GM23338 (cell line): Measurements from ENCODE around the gene CDH8. TPM values are rescaled to one million over a fixed set of nuclear protein-coding genes. Genes with fewer than 3 reads are reported as not detected.

Experiments
- ATAC-seq: fragments of 200-7000 bp; cut with Tn5 transposase; 3 replicates; pipeline ENCODE4 v1.9.1; 2020
- DNase-seq: peaks from one replicate; pipeline ENCODE4 v3.0.0-alpha.2; 2015; ENCODE audit warnings: low spot score
- H2AFZ ChIP-seq: fragments of 200-600 bp; sonication (generic); 2 replicates; pipeline ENCODE4 v1.8.0; 2016; ENCODE audit warnings: antibody characterized with exemption, mild to moderate bottlenecking, moderate library complexity
- H3F3A ChIP-seq: fragments of 200-600 bp; sonication (generic); replicated peaks from 2 replicates; pipeline ENCODE4 v1.8.0; 2017; ENCODE audit warnings: antibody characterized with exemption, mixed run types, low read depth
- H3K27ac ChIP-seq: fragments of 200-600 bp; sonication (generic); 2 replicates; pipeline ENCODE4 v1.6.1; 2016; ENCODE audit warnings: low read depth
- H3K27me3 ChIP-seq: fragments of 200-600 bp; sonication (generic); 2 replicates; pipeline ENCODE4 v1.8.0; 2016; ENCODE audit warnings: mild to moderate bottlenecking, mixed run types, moderate library complexity; ENCODE audit not compliant: insufficient read depth
- H3K36me3 ChIP-seq: fragments of 200-600 bp; sonication (generic); 2 replicates; pipeline ENCODE4 v1.8.0; 2016; ENCODE audit warnings: mild to moderate bottlenecking; ENCODE audit not compliant: insufficient read depth
- H3K4me1 ChIP-seq: fragments of 200-600 bp; sonication (generic); 2 replicates; pipeline ENCODE4 v1.8.0; 2016; ENCODE audit warnings: mild to moderate bottlenecking, moderate library complexity; ENCODE audit not compliant: insufficient read depth
- H3K4me2 ChIP-seq: fragments of 200-600 bp; sonication (generic); 2 replicates; pipeline ENCODE4 v1.7.1; 2017; ENCODE audit warnings: mixed run types
- H3K4me3 ChIP-seq: fragments of 200-600 bp; sonication (generic); 2 replicates; pipeline ENCODE4 v1.6.1; 2016; ENCODE audit warnings: mixed run types
- H3K79me2 ChIP-seq: fragments of 200-600 bp; sonication (generic); replicated peaks from 2 replicates; pipeline ENCODE4 v1.8.0; 2017; ENCODE audit warnings: mild to moderate bottlenecking; ENCODE audit not compliant: insufficient read depth
- H3K9me2 ChIP-seq: fragments of 200-600 bp; sonication (generic); 2 replicates; pipeline ENCODE4 v1.8.0; 2017; ENCODE audit not compliant: insufficient read depth
- H4K20me1 ChIP-seq: fragments of 200-600 bp; sonication (generic); replicated peaks from 2 replicates; pipeline ENCODE4 v1.8.0; 2017; ENCODE audit warnings: mild to moderate bottlenecking; ENCODE audit not compliant: insufficient read depth
- H3K27ac Mint-ChIP-seq: 2 replicates; pipeline ENCODE4 v1.8.0; 2020; ENCODE audit warnings: inconsistent platforms, mild to moderate bottlenecking, moderate library complexity, mixed read lengths
- H3K27me3 Mint-ChIP-seq: 3 replicates; pipeline ENCODE4 v1.8.0; 2022; ENCODE audit warnings: low read depth, mild to moderate bottlenecking, moderate library complexity, mixed read lengths, inconsistent platforms; ENCODE audit not compliant: insufficient read depth, poor library complexity
- H3K36me3 Mint-ChIP-seq: 3 replicates; pipeline ENCODE4 v1.8.0; 2021; ENCODE audit warnings: low read depth, mild to moderate bottlenecking, inconsistent platforms, moderate library complexity, mixed read lengths
- H3K4me1 Mint-ChIP-seq: 3 replicates; pipeline ENCODE4 v1.8.0; 2020; ENCODE audit warnings: mild to moderate bottlenecking, inconsistent platforms, mixed read lengths
- H3K4me3 Mint-ChIP-seq: 3 replicates; pipeline ENCODE4 v1.8.0; 2021; ENCODE audit warnings: moderate library complexity, mild to moderate bottlenecking, inconsistent platforms, mixed read lengths
- H3K9me3 Mint-ChIP-seq: 3 replicates; pipeline ENCODE4 v1.8.0; 2020; ENCODE audit warnings: moderate library complexity, mild to moderate bottlenecking, inconsistent platforms, mixed read lengths
- JUNB ChIP-seq: IDR thresholded peaks from one replicate; pipeline ENCODE4 v1.6.1; 2016; ENCODE audit warnings: antibody characterized with exemption; ENCODE audit not compliant: unreplicated experiment
- NANOG ChIP-seq: IDR thresholded peaks from 2 replicates; pipeline ENCODE4 v1.6.1; 2016; ENCODE audit warnings: antibody characterized with exemption, borderline replicate concordance
- POLR2AphosphoS5 ChIP-seq: IDR thresholded peaks from 2 replicates; pipeline ENCODE4 v1.6.1; 2016; ENCODE audit warnings: antibody characterized with exemption, low read depth
- ZNF114 ChIP-seq: fragments of 250-450 bp; sonication (Bioruptor Pico); IDR thresholded peaks from 2 replicates; pipeline ENCODE4 v1.5.0; 2020; ENCODE audit warnings: mild to moderate bottlenecking, moderate library complexity
- ZNF331 ChIP-seq: fragments of 250-450 bp; sonication (Bioruptor Pico); IDR thresholded peaks from 2 replicates; pipeline ENCODE4 v1.5.0; 2020; ENCODE audit warnings: low read depth, mild to moderate bottlenecking, moderate library complexity
- polyA plus RNA-seq: library from polyadenylated mRNA; unstranded; fragments of >200 nt; fragmentation: Nextera tagmentation; extraction: Ambion mirVana; gene quantifications from 2 replicates; pipeline ENCODE4 v1.2.1, GENCODE V29; 2016
- total RNA-seq: library from RNA; depleted of rRNA; stranded (reverse); fragments of >200 nt; shearing (Covaris generic); gene quantifications from 2 replicates; pipeline ENCODE4 v1.2.3, GENCODE V29; 2014
- TF ChIP-seq, protein P1 (sequence below): fragments of 250-450 bp; sonication (Bioruptor Pico); IDR thresholded peaks from 2 replicates; pipeline ENCODE4 v1.5.0; 2020; ENCODE audit warnings: mild to moderate bottlenecking, moderate library complexity
- TF ChIP-seq, protein P2 (sequence below), 2 experiments: fragments of 200-600 bp in 1 of 2; sonication (generic) in 1 of 2; conservative IDR thresholded peaks; 2 replicates each; pipeline versions ENCODE4 v1.5.1 to v1.6.1; 2016 to 2017; ENCODE audit warnings: antibody characterized with exemption in 2 of 2, low read depth in 2 of 2, mild to moderate bottlenecking in 2 of 2, moderate library complexity in 1 of 2

The CDH8 gene
- total and polyA plus RNA-seq, 2 experiments from 2014 or later: 10.2 to 11.7 TPM

DNA sequence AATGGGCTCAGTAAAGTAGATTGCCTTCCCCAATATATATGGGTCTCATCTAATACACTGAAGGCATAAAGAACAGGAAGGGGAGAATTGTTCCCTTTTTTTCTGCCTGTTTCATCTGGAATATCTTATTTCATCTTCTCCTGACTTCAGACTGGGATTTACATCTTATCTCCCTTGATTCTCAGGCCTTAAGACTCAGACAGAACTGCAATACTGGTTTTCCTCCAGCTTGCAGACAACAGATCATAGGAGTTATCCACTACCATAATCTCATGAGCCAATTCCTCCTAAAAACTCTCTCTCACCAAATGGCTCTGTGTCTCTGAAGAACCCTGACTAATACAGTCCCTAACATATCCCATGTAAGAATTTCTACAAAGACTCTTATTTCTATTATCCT, 390.7 kb downstream of the CDH8 start (continued):
- TF ChIP-seq, protein P1, sequence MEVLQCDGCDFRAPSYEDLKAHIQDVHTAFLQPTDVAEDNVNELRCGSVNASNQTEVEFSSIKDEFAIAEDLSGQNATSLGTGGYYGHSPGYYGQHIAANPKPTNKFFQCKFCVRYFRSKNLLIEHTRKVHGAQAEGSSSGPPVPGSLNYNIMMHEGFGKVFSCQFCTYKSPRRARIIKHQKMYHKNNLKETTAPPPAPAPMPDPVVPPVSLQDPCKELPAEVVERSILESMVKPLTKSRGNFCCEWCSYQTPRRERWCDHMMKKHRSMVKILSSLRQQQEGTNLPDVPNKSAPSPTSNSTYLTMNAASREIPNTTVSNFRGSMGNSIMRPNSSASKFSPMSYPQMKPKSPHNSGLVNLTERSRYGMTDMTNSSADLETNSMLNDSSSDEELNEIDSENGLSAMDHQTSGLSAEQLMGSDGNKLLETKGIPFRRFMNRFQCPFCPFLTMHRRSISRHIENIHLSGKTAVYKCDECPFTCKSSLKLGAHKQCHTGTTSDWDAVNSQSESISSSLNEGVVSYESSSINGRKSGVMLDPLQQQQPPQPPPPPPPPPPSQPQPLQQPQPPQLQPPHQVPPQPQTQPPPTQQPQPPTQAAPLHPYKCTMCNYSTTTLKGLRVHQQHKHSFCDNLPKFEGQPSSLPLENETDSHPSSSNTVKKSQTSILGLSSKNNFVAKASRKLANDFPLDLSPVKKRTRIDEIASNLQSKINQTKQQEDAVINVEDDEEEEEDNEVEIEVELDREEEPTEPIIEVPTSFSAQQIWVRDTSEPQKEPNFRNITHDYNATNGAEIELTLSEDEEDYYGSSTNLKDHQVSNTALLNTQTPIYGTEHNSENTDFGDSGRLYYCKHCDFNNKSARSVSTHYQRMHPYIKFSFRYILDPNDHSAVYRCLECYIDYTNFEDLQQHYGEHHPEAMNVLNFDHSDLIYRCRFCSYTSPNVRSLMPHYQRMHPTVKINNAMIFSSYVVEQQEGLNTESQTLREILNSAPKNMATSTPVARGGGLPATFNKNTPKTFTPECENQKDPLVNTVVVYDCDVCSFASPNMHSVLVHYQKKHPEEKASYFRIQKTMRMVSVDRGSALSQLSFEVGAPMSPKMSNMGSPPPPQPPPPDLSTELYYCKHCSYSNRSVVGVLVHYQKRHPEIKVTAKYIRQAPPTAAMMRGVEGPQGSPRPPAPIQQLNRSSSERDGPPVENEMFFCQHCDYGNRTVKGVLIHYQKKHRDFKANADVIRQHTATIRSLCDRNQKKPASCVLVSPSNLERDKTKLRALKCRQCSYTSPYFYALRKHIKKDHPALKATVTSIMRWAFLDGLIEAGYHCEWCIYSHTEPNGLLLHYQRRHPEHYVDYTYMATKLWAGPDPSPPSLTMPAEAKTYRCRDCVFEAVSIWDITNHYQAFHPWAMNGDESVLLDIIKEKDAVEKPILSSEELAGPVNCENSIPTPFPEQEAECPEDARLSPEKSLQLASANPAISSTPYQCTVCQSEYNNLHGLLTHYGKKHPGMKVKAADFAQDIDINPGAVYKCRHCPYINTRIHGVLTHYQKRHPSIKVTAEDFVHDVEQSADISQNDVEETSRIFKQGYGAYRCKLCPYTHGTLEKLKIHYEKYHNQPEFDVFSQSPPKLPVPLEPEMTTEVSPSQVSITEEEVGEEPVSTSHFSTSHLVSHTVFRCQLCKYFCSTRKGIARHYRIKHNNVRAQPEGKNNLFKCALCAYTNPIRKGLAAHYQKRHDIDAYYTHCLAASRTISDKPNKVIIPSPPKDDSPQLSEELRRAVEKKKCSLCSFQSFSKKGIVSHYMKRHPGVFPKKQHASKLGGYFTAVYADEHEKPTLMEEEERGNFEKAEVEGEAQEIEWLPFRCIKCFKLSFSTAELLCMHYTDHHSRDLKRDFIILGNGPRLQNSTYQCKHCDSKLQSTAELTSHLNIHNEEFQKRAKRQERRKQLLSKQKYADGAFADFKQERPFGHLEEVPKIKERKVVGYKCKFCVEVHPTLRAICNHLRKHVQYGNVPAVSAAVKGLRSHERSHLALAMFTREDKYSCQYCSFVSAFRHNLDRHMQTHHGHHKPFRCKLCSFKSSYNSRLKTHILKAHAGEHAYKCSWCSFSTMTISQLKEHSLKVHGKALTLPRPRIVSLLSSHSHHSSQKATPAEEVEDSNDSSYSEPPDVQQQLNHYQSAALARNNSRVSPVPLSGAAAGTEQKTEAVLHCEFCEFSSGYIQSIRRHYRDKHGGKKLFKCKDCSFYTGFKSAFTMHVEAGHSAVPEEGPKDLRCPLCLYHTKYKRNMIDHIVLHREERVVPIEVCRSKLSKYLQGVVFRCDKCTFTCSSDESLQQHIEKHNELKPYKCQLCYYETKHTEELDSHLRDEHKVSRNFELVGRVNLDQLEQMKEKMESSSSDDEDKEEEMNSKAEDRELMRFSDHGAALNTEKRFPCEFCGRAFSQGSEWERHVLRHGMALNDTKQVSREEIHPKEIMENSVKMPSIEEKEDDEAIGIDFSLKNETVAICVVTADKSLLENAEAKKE (CRISPR knock-in tag): no peak
- TF ChIP-seq, protein P2, sequence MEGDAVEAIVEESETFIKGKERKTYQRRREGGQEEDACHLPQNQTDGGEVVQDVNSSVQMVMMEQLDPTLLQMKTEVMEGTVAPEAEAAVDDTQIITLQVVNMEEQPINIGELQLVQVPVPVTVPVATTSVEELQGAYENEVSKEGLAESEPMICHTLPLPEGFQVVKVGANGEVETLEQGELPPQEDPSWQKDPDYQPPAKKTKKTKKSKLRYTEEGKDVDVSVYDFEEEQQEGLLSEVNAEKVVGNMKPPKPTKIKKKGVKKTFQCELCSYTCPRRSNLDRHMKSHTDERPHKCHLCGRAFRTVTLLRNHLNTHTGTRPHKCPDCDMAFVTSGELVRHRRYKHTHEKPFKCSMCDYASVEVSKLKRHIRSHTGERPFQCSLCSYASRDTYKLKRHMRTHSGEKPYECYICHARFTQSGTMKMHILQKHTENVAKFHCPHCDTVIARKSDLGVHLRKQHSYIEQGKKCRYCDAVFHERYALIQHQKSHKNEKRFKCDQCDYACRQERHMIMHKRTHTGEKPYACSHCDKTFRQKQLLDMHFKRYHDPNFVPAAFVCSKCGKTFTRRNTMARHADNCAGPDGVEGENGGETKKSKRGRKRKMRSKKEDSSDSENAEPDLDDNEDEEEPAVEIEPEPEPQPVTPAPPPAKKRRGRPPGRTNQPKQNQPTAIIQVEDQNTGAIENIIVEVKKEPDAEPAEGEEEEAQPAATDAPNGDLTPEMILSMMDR (conservative IDR thresholded peaks at IDR 0.05; ENCODE audit: low read depth in 2 of 2): no peak
- TF ChIP-seq JUNB: no peak

DNA sequence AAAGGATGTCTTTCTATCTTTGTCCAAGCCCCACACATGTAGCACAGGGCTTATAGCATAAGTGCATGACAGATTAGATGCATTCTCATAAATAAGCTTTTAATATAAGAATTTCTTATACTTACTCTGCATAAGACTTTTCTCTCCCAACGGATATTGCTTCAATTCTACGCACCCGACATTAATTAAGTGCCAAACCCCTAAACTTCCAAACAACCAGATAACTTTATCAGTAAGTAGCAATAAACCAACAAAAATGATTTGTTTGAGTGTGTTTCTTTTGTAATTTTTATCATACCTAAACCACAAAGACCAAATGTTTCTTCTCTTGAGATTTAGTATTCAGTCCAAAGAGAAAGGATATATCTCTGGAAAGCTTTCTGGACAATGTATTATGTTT, 391.5 kb downstream of the CDH8 start:
- H3K79me2 ChIP-seq: no peaks in the 10 kb centered on the region
- H3K9me2 ChIP-seq: no peaks in the 10 kb centered on the region
- H3K27me3 Mint-ChIP-seq: no peaks in the 10 kb centered on the region
- no peaks in the 10 kb centered on the region for H3K9me3 Mint-ChIP-seq
- DNase-seq (no peak), ATAC-seq (no peak)
- H3F3A ChIP-seq: no peaks in the 10 kb centered on the region
- no peak overlapping the region for H3K27ac Mint-ChIP-seq
- H3K4me2 ChIP-seq: no peak overlapping the region
- no peaks in the 10 kb centered on the region for H3K36me3 ChIP-seq
- no peak overlapping the region for H2AFZ ChIP-seq
- H3K4me3 Mint-ChIP-seq: no peak overlapping the region
- H3K4me1 Mint-ChIP-seq: no peaks in the 10 kb centered on the region
- H3K4me3 ChIP-seq: no peak overlapping the region
- H3K36me3 Mint-ChIP-seq: no peaks in the 10 kb centered on the region
- no peaks in the 10 kb centered on the region for H3K27me3 ChIP-seq
- no peak overlapping the region for H3K27ac ChIP-seq
- TF ChIP-seq ZNF331 (CRISPR knock-in tag) (no peak), NANOG (no peak), POLR2AphosphoS5 (no peak), ZNF114 (CRISPR knock-in tag) (no peak)
- no peaks in the 10 kb centered on the region for H4K20me1 ChIP-seq
- H3K4me1 ChIP-seq: no peaks in the 10 kb centered on the region
